GM18526 (cell line): ENCODE measurements around the gene LYSMD2.

Experiments used
- POLR2A ChIP-seq: IDR thresholded peaks from 3 replicates; pipeline ENCODE4 v1.6.1; 2011; ENCODE audit not compliant: insufficient read length; ENCODE audit errors: extremely low read depth

Gene LYSMD2

DNA sequence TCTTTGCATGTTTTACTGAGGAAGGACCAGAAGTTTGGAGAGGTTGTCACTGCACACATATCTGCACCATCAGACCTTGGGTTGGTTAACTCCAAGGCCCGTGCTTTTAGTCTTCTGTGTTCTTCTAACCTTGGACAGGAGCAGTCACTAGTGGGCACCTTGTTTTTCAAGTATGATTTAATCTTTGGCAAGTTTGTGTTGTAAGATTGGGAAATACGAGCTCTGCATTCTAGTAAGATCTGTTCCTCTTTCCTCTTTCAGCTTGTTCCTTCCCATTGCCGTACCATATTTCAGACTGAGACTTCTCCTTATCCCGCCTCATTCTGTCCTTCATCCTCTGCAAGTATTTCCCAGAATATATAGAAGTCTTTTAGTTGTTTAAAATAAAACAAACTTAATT lies 19.0 kb upstream of the LYSMD2 start:
- TF ChIP-seq POLR2A = no peak

DNA sequence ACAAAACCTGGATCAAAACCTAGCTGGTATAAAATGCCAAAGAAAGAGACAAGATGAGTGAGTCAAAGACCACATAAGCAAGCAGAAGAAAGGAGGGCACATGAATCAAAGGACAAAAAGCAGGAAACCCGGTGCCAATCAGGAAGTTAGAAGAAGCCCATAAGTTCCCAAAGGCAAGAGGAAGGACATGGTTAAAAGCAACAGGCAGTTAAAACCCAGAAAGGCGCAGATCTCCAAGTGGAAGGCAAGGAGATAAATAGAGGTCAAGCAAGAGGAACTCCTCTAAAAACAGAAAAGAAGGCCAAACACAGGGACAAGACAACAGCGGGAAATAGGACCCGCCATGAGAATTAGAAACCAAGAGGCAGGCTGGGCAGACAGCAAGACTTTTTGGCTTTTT lies 18.3 kb upstream of the LYSMD2 start:
- no peak for TF ChIP-seq POLR2A

DNA sequence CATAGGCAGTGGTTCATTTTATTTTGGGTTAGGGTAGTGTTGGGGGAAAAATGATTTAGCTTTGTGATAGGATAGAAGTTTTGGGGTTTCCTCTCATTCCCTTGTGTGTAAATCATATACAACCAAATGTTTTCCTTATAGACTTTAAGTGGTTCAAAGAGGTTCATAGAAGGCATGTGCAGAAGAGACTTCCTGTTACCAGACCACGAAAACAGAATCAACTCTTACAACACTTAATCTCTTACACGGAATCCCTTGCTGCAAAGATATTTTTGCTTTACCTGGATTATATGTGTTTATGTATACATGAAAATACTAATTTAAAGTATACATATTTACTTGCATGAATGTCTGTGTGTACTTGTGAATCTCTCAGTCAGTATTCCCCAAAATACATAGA lies 16.8 kb upstream of the LYSMD2 start:
- no peak for TF ChIP-seq POLR2A

DNA sequence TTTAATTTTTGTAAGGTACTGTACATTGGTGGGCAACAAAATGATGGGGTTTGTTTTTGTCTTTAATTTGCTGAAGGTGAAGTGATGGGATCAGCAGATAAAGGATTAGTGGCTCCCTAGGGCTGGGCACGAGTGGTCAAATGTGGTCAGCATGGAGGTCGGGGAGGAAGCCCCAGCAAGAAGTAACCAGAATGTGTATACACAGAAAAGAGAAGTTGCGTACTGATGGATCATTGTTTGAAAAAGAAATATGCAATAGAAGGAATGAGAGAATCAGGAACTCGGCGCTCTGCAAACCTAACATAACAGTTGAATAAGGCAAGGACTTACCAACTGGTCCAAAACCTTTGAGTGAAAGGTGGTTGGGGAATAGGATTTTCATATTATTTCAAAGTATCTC lies 15.4 kb upstream of the LYSMD2 start:
- TF ChIP-seq POLR2A = no peak

DNA sequence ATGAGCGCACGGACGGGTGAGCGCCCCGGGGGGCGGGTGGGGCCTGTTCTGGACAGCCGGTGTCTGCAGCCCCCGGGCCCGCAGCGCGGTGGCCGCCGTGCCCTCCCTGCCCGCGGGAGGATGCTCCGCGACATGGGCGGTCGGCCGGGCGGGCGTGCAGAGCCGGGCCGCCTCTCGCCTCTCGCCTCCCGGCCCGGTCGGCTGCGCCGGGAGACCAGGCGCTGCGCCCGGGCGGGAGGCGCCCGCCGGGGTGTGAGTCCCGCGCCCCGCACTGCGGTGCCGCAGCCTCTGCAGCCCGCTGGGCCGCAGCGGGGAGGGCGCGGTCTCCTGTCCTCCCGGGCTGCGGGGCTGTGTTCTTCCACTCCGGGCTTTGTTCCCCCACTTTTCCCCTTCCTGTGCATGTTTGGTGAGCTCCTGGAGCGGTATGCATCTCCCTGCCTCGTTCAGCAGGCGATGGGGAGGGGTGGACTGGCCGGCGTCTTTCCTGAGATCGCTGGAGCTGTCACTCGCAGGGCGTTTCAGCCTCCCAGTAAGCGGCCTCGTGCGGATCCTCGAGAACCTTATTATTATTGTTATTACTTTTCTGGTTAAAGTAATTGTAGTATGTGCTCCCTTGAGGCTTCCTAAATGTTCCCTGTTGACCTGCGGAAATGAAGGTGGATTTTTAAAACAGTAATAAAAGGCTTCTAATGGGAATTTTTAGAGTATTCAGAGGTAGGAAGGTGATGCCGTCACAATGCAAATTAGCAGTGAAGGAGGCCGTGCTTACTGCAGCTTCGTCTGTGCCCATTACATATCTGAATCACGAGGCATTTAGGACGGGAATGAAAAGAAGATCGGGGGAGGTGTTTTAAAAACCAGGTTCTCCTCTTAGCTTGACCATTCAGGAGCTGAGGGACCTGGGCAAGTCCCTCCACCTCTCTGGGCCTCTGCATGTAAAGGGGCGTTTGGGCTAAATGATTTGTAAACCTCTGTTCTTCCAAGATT lies 14.5 kb upstream of the LYSMD2 start:
- TF ChIP-seq POLR2A = no peak

DNA sequence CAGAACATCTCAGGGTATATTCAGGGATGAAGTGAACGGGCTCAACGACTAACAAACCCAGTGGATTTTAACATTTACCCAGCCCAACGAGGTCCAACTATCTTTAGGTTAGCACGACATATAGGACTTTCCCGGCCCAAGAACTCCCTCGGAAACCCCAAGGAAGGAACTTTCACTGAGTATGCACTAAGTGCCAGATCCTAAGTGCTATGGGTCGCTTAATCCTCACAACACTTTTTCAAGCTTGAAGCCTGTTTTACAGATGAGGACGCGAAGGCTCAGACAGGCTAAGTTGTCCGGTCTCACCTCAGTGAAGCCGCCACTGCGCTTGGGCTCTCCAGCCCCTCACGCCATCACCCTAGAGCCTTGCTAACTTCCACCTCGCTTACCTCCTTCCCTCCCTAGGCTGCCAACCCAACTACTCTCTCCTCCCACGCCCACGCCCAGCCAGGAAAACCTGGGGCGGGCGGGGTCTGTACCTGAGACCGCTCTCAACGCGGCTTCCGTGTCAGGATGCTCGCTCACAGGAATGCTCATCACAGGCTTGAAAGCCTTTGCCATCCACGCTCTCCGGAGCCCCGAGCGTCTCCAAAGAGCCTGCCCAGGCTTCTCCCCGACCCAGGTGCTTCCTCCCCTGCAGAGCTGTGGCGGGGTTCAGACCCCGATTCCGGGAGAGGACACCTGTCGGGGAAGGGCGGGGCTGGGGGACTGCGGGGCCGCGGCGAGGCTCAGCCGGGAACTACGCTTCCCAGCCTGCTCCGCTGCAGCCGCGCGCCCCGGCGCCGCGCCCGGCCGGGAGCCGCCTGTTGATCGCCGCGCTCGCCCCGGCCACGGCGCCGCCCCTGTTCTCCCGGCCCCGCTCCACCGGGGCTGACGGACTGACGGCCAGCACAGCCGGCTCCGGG lies 13.6 kb upstream of the LYSMD2 start, which contains the start of gene TMOD2:
Gene TMOD2 (plus strand): TSS at position 806 of the 905 bp plus-strand sequence. CDS start 14,845 bp downstream, outside the sequence.
- no peak for TF ChIP-seq POLR2A

DNA sequence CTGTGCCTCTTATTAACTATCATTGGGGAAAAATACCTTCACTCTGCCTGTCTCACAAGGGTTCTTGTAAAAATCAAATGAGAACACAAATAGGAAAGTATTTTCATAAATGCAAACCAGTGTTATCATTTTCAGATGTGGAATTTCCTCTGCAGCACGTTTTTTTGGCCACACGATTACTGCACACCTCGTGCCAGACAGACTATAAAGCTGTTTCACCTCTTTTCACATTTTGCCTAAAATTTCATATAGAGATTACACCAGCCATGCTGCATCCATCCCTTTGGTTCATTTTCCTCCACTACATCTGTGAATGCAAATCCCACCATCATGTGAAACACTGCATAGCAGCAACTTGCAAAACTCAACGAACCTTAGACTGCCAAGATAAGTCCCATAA lies 12.7 kb upstream of the LYSMD2 start:
- TF ChIP-seq POLR2A = no peak

DNA sequence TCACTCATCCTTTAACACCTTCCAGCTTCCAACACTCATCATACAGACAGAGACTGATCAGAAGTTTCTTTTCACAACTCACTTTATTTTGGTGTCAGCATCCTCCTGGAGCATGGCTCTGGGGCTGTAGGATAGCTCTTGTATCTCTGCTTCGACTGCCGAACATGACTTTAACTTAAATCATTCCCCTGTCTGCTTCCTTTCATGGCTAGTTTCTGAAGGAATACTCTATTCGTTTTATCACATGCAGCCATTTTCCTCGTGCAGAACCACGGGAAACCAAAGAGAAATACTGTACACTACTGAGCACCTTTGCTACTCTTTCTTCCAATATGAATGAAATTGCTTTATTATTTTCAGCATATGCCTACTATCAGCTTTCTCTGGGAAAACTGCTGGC lies 11.9 kb upstream of the LYSMD2 start:
- no peak for TF ChIP-seq POLR2A

DNA sequence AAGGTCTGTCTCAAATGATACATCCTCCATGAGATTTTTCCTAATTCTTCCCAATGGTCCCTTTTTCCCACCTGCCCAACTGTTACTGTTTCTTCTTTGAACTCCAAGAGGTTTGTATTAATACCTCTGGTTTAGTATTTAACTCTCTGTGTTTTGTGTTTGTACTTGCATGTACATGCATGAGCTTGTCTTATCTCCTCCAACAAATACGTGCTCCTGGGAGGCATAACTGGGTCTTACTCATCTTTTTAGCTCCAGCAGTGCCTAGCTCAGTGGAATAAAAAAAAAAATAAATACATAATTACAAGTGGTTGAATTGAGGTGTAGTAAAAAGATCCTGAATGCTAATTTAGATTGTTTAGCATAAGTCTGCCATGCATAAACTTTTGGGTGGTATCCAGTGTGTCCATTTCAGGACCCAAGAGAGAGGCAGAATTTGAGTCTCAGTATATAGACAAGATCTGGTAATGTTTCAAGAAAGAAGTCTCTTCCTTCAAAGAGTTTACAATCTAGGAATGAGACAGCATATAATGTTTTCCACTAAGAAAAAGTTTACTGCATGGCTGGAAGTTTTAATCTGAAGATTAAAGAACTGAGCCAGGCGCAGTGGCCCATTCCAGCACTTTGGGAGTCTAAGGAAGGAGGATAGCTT lies 1.7 kb upstream of the LYSMD2 start:
- TF ChIP-seq POLR2A = no peak

DNA sequence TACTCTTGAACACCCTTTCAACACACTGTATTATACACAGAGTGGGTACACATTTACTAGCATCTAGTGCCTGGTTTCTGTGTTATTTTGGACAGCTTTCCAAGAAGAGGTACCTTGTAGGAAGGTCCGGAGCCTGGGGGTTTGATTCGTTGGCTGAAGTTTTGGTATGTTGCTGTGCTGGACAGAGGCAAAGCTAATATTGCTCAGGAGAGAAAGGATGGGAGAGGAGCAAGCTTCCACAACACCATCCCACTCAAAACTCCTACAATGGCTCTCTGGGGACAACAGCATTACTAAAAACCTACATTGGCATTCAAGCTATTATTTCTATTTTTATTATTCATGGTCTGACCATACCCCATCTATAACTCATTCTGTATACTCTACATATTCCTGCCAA lies 1.1 kb upstream of the LYSMD2 start:
- TF ChIP-seq POLR2A = no peak

DNA sequence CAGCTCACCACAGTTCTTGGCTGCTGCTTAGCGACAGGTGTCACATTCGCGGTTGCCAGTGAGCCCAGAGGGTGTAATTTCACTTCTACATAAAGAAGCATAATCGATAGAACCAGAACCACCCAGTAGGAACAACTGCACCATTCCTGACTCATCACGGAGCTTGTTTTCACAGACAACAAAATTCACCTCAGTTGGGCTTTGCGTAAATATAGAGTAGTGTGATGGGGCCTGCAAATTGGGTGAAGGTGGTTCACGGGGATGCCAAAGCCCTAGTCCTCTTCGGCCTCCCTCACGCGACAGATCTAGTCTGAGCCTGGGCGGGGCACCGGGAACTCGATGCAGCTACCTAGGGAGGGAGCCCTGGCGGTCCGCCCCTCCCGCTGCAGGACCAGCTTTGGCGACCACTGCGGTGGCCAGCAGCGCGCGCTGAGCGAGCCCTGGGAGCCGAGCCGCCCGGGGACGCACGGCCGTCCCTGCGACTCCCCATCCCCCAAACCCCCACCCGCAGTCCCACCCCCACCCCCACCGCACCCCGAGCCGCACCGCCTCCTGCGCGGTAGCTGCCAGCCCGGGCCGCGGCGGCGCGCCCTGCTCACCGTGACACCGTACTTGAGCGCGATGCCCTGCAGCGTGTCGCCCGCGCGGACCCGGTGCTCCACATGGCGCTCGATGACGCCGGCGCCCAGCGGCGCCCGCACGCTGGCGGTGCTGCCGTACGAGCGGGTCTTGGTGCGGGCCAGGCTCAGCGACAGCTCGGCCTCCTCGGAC lies 519 bp downstream of the LYSMD2 start:
- TF ChIP-seq POLR2A = peak; percentile 43

DNA sequence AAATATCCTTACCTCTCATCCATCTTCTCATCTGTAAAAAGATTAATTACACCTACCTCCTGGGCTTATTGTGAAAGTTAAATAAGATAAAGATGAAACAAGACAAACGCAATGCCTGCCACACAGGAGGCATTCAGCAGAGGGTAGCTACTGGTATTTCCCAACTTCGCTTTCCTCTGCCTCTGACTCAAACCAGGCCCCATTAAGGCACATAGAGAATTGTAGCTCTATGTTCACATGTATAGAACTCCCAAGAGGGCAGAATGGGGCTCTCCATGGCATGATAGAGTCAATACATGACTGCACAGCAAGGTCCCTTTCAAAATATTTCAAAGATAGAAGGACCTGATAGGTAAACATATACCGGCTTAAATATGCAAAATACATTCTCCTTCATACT lies 1.4 kb downstream of the LYSMD2 start:
- TF ChIP-seq POLR2A = no peak

DNA sequence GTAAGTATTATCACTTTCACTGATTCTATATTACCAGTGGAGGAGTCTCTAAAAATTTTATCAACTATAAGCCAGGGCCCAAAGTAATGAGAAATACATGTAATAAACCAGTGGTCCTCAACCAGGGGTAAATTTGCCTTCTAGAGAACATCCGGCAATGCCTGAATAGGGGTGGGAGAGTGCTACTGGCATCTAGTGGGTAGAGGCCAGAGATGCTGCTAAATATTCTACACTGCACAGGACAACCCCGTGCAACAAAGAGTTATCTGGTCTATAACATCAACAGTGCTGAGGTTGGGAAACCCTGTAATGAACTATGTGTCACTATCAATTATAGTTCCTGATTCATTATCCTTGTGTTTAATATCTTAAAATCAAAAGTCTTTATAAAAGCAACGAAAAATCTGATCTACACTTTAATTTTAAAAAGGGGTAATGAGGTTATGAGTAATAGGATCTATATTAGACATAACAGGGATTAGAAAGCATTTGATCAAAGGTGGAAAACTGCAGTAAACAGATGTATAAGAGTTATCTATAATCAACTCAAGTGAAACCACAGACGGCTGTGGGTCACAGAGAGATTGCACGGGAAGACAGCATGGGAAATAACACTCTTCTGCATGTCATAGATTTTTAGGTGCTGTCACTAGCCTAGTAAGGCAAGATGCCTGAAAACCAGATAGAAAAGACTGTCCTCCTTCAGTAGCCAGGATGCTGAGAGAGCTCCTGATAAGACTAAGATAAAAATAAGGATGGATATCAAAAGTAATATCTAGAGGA lies 2.0 kb downstream of the LYSMD2 start:
- TF ChIP-seq POLR2A = no peak

DNA sequence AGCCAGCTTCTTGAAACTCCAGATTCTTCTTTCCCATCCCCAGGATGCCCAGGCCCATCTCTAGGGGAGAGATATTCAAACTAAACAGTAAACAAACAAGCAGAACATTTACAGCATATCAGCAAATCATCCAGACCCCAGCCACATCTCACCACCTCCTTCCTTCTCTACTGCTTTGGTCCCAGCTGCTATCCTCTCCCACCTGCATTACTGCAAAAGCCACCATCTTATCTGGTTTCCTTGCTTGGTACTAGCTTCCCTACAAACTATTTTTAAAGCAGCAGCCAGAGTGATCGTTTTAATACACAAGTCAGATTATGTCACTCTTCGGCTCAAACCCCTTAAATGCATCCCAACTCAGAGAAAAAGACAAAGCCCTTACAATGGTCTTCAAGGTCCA lies 4.8 kb downstream of the LYSMD2 start:
- no peak for TF ChIP-seq POLR2A

DNA sequence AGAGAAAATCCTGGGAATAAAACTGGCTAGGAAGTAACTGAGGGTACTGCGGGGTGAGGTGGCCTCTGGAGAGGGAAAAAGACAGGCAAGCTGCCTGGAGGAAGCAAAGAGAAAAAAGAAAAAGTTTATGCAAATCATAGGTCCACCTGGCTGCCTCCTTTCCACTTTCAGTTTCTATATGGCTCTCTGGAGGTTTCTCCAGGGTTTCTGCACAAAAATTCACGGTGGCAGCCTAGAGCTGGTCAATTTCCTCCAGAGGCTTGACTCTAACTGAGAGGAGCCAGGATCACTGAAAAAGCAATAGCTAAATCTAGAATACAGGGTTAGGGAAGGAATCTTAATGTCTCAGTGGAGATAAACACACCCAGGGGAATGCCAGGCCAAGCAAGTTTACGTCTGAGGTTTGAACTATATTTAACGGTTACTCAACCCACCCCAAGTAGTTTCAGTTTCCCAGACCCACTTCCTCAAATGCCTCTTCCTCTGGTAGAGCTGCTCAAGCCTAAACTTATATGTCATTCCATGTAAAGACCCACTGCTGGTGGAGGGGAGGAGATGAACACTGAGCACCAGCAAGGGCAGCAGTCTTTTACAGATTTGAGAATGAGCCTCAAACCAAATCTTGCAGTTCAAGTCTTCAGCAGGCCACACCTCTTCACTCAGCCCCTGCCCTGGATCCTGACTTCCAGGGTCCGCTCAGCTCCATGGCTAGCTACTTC lies 5.7 kb downstream of the LYSMD2 start:
- TF ChIP-seq POLR2A = peak; percentile 6
